IMR-90 (cell line): ENCODE results near the gene ROR2.

Experiments used
- BHLHE40 ChIP-seq: fragments of 150-350 bp; IDR thresholded peaks from 2 replicates; pipeline ENCODE4 v1.6.1; 2016; ENCODE audit warnings: mild to moderate bottlenecking, low read depth, low read length
- CHD1 ChIP-seq: IDR thresholded peaks from 2 replicates; pipeline ENCODE4 v1.6.1; 2012; ENCODE audit warnings: low read depth, low read length, improper control_type of control experiment
- CTCF ChIP-seq: conservative IDR thresholded peaks from 2 replicates; pipeline ENCODE4 v1.5.1; 2012; ENCODE audit warnings: mild to moderate bottlenecking, low read depth, low read length, improper control_type of control experiment
- MAZ ChIP-seq: IDR thresholded peaks from 2 replicates; pipeline ENCODE4 v1.6.1; 2012; ENCODE audit warnings: low read depth, mild to moderate bottlenecking, low read length, improper control_type of control experiment, moderate library complexity, borderline replicate concordance
- MXI1 ChIP-seq: IDR thresholded peaks from 2 replicates; pipeline ENCODE4 v1.6.1; 2012; ENCODE audit warnings: low read depth, mild to moderate bottlenecking, low read length, moderate library complexity, borderline replicate concordance
- POLR2A ChIP-seq: IDR thresholded peaks from 2 replicates; pipeline ENCODE4 v1.6.1; 2012; ENCODE audit warnings: mild to moderate bottlenecking, low read depth, low read length
- RAD21 ChIP-seq: IDR thresholded peaks from 2 replicates; pipeline ENCODE4 v1.6.1; 2012; ENCODE audit warnings: low read length, improper control_type of control experiment
- RCOR1 ChIP-seq: IDR thresholded peaks from 2 replicates; pipeline ENCODE4 v1.6.1; 2012; ENCODE audit warnings: mild to moderate bottlenecking, low read length, improper control_type of control experiment; ENCODE audit not compliant: insufficient replicate concordance
- USF2 ChIP-seq: fragments of 150-350 bp; IDR thresholded peaks from 2 replicates; pipeline ENCODE4 v1.6.1; 2017; ENCODE audit warnings: mild to moderate bottlenecking, antibody characterized with exemption, low read length, low read depth

GRCh38 chr9:91547081-91547480, 402.9 kb downstream of the ROR2 start:
- no peak for TF ChIP-seq CTCF
- no peak for TF ChIP-seq POLR2A
- TF ChIP-seq MXI1: no peak
- TF ChIP-seq RAD21: no peak
- TF ChIP-seq USF2: no peak
- TF ChIP-seq BHLHE40: no peak
- TF ChIP-seq RCOR1: no peak
- no peak for TF ChIP-seq CHD1
- TF ChIP-seq MAZ: no peak
